H9 (cell line): ENCODE measurements around the gene HNRNPLL. TPM values are rescaled to one million over a fixed set of nuclear protein-coding genes. Genes with fewer than 3 reads are reported as not detected.
"Not testable (repeated sequence)": the region's sequence is repeated elsewhere in the genome, so short reads cannot be mapped to it uniquely, and the experiment has no call there.

Source experiments
- DNase-seq: peaks from one replicate; pipeline ENCODE4 v3.0.0-alpha.2; 2017
- H2AFZ ChIP-seq: one replicate; pipeline ENCODE4 v1.6.1; 2013; ENCODE audit warnings: mild to moderate bottlenecking, low read length, control low read depth, moderate library complexity
- H2AK5ac ChIP-seq: 2 replicates; pipeline ENCODE4 v1.6.1; 2013; ENCODE audit warnings: low read length, control low read depth, mixed read lengths; ENCODE audit not compliant: insufficient read length
- H2BK120ac ChIP-seq: one replicate; pipeline ENCODE4 v1.6.1; 2013; ENCODE audit warnings: low read depth, mild to moderate bottlenecking, low read length, control low read depth, inconsistent platforms; ENCODE audit not compliant: poor library complexity, severe bottlenecking
- H2BK12ac ChIP-seq: 2 replicates; pipeline ENCODE4 v1.6.1; 2013; ENCODE audit warnings: low read length, control low read depth, mixed read lengths, low read depth; ENCODE audit not compliant: insufficient read length
- H2BK15ac ChIP-seq: 2 replicates; pipeline ENCODE4 v1.6.1; 2013; ENCODE audit warnings: low read depth, low read length, control low read depth
- H2BK20ac ChIP-seq: one replicate; pipeline ENCODE4 v1.6.1; 2013; ENCODE audit warnings: low read depth, mild to moderate bottlenecking, low read length, control low read depth, inconsistent platforms; ENCODE audit not compliant: poor library complexity, severe bottlenecking
- H2BK5ac ChIP-seq: 2 replicates; pipeline ENCODE4 v1.6.1; 2013; ENCODE audit warnings: low read length, control low read depth, mixed read lengths; ENCODE audit not compliant: insufficient read length
- H3K14ac ChIP-seq: 2 replicates; pipeline ENCODE4 v1.6.1; 2013; ENCODE audit warnings: low read length, control low read depth; ENCODE audit not compliant: insufficient read depth
- H3K18ac ChIP-seq: 2 replicates; pipeline ENCODE4 v1.6.1; 2013; ENCODE audit warnings: low read depth, mild to moderate bottlenecking, mixed read lengths, low read length, control low read depth; ENCODE audit not compliant: insufficient read length
- H3K23ac ChIP-seq: 2 replicates; pipeline ENCODE4 v1.6.1; 2013; ENCODE audit warnings: low read length, control low read depth, mixed read lengths, low read depth; ENCODE audit not compliant: insufficient read length
- H3K23me2 ChIP-seq: 2 replicates; pipeline ENCODE4 v1.6.1; 2013; ENCODE audit warnings: low read depth, mild to moderate bottlenecking, mixed read lengths, low read length, control low read depth; ENCODE audit not compliant: insufficient read length, poor library complexity, severe bottlenecking
- H3K27ac ChIP-seq: 2 replicates; pipeline ENCODE4 v1.5.1; 2013; ENCODE audit warnings: low read length, control low read depth, mixed read lengths, low read depth; ENCODE audit not compliant: insufficient read length
- H3K27me3 ChIP-seq: 2 replicates; pipeline ENCODE4 v1.6.1; 2013; ENCODE audit warnings: low read length, control low read depth, inconsistent platforms; ENCODE audit not compliant: insufficient read depth
- H3K4ac ChIP-seq: 2 replicates; pipeline ENCODE4 v1.6.1; 2013; ENCODE audit warnings: low read depth, mild to moderate bottlenecking, control low read depth, inconsistent platforms, low read length, moderate library complexity
- H3K4me1 ChIP-seq: 2 replicates; pipeline ENCODE4 v1.6.1; 2013; ENCODE audit warnings: low read length, control low read depth, inconsistent platforms; ENCODE audit not compliant: insufficient read depth
- H3K4me2 ChIP-seq: 2 replicates; pipeline ENCODE4 v1.6.1; 2013; ENCODE audit warnings: low read length, control low read depth, mixed read lengths; ENCODE audit not compliant: insufficient read length, insufficient read depth
- H3K56ac ChIP-seq: 2 replicates; pipeline ENCODE4 v1.6.1; 2013; ENCODE audit warnings: low read depth, mild to moderate bottlenecking, mixed read lengths, low read length, control low read depth; ENCODE audit not compliant: insufficient read length
- H3K79me1 ChIP-seq: 2 replicates; pipeline ENCODE4 v1.6.1; 2013; ENCODE audit warnings: low read depth, mild to moderate bottlenecking, moderate library complexity, low read length, control low read depth, inconsistent platforms; ENCODE audit not compliant: insufficient read depth, poor library complexity, severe bottlenecking
- H3K79me2 ChIP-seq: 2 replicates; pipeline ENCODE4 v1.6.1; 2013; ENCODE audit warnings: low read length, control low read depth, inconsistent platforms; ENCODE audit not compliant: insufficient read depth
- H3K9ac ChIP-seq: 2 replicates; pipeline ENCODE4 v1.6.1; 2013; ENCODE audit warnings: low read length, control low read depth, mixed read lengths; ENCODE audit not compliant: insufficient read length; ENCODE audit errors: extremely low read depth
- H3K9me3 ChIP-seq: one replicate; pipeline ENCODE4 v1.6.1; 2013; ENCODE audit warnings: low read depth, low read length, inconsistent platforms; ENCODE audit not compliant: control insufficient read depth
- H3T11ph ChIP-seq: one replicate; pipeline ENCODE4 v1.6.1; 2013; ENCODE audit warnings: mild to moderate bottlenecking, low read length, control low read depth, inconsistent platforms
- H4K20me1 ChIP-seq: one replicate; pipeline ENCODE4 v1.6.1; 2013; ENCODE audit not compliant: control insufficient read depth, insufficient read length, insufficient read depth
- H4K5ac ChIP-seq: 2 replicates; pipeline ENCODE4 v1.6.1; 2013; ENCODE audit warnings: low read depth, mild to moderate bottlenecking, mixed read lengths, low read length, control low read depth; ENCODE audit not compliant: insufficient read length
- H4K8ac ChIP-seq: replicated peaks from 2 replicates; pipeline ENCODE4 v1.6.1; 2013; ENCODE audit warnings: low read length, control low read depth, mixed read lengths, low read depth; ENCODE audit not compliant: insufficient read length
- H4K91ac ChIP-seq: 2 replicates; pipeline ENCODE4 v1.6.1; 2013; ENCODE audit warnings: low read depth, mild to moderate bottlenecking, moderate library complexity, mixed read lengths, low read length, control low read depth; ENCODE audit not compliant: insufficient read length
- H3K27ac Mint-ChIP-seq, 3 experiments: 2 replicates in 2 of 3; 3 replicates in 1 of 3; pipeline ENCODE4 v1.8.0; 2020 to 2021; ENCODE audit warnings: mixed read lengths in 3 of 3, mild to moderate bottlenecking in 1 of 3, moderate library complexity in 1 of 3
- H3K27me3 Mint-ChIP-seq: 2 replicates; pipeline ENCODE4 v1.8.0; 2021; ENCODE audit warnings: low read depth, mild to moderate bottlenecking, moderate library complexity, mixed read lengths
- H3K36me3 Mint-ChIP-seq, 3 experiments: 2 replicates in 2 of 3; 3 replicates in 1 of 3; pipeline ENCODE4 v1.8.0; 2020 to 2021; ENCODE audit warnings: low read depth in 3 of 3, mixed read lengths in 3 of 3; ENCODE audit not compliant: insufficient read depth in 1 of 3
- H3K4me1 Mint-ChIP-seq, 2 experiments: 2 replicates each; pipeline ENCODE4 v1.8.0; 2020; ENCODE audit warnings: mixed read lengths in 2 of 2
- H3K4me3 Mint-ChIP-seq, 2 experiments: 2 replicates in 1 of 2; 3 replicates in 1 of 2; pipeline ENCODE4 v1.8.0; 2020 to 2021; ENCODE audit warnings: mild to moderate bottlenecking in 2 of 2, mixed read lengths in 2 of 2, moderate library complexity in 1 of 2
- H3K9me3 Mint-ChIP-seq, 2 experiments: 2 replicates in 1 of 2; 3 replicates in 1 of 2; pipeline ENCODE4 v1.8.0; 2020; ENCODE audit warnings: mild to moderate bottlenecking in 2 of 2, mixed read lengths in 2 of 2, moderate library complexity in 1 of 2
- WGBS: extraction: QIAGEN DNeasy Blood & Tissue Kit; methylation state at CpG from one replicate; pipeline ENCODE4 v1.1.7; 2013; ENCODE audit warnings: missing lambda C conversion rate, low lambda C conversion rate, mixed read lengths; ENCODE audit not compliant: insufficient read length; ENCODE audit errors: extremely low coverage; 5-methylcytosine and 5-hydroxymethylcytosine counted together
- total RNA-seq: library from RNA; stranded (reverse); gene quantifications from 2 replicates; pipeline ENCODE4 v1.2.1, GENCODE V29; 2021
- TF ChIP-seq, protein P1 (sequence below): fragments of 200-600 bp; sonication (generic); conservative IDR thresholded peaks from 3 replicates; pipeline ENCODE4 v1.8.0; 2021; ENCODE audit warnings: antibody characterized with exemption, mild to moderate bottlenecking

The HNRNPLL gene
- total RNA-seq, 1 experiment from 2014 or later = 52.3 TPM

DNA sequence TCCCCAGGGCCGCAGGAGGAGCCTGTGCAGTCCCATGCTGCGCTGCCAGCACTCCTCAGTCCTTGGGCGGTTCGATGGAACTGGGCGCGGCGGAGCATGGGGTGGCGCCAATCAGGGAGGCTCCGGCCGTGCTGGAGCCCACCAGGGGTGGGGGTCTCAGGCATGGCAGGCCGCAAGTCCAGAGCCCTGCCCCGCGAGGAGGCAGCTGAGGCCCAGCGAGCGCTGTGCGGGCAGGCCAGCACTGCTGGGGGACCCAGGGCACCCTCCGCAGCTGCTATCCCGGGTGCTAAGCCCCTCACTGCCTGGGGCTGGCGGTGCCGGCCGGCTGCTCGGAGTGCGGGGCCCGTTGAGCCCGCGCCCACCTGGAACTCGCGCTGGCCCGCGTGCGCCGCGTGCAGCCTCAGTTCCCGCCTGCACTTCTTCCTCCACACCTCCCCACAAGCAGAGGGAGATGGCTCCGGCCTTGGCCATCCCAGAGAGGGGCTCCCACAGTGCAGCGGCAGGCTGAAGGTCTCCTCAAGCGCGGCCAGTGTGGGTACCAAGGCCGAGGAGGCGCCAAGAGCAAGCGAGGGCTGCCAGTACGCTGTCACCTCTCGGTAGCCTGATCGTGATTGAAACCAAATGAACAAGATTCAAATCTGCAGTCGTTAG is 40.4 kb upstream of the HNRNPLL start:
- no peak overlapping the region for H3K9ac ChIP-seq
- H2BK12ac ChIP-seq = no peak overlapping the region
- H3K14ac ChIP-seq = no peak overlapping the region
- H3K79me2 ChIP-seq = no peaks in the 10 kb centered on the region
- H3K56ac ChIP-seq = no peak overlapping the region
- H2BK5ac ChIP-seq = no peak overlapping the region
- no peaks in the 10 kb centered on the region for H3K23me2 ChIP-seq
- no peak overlapping the region for H2BK120ac ChIP-seq
- Mint-ChIP-seq H3K9me3 (peaks cover 14 to 15% of the 10 kb centered on the region in 2 experiments), H3K4me1 (no peaks in the 10 kb centered on the region), H3K36me3 (peaks cover 6 to 22% (median 12%) of the 10 kb centered on the region in 3 experiments; a peak in 5 of 7 replicates), H3K4me3 (no peak overlapping the region), H3K27me3 (no peaks in the 10 kb centered on the region; the same call in 1 of the 2 replicates), H3K27ac (no peak overlapping the region)
- H3K9me3 ChIP-seq = peaks cover 8% of the 10 kb centered on the region
- no CpG with 5 or more reads among the region's 45 CpGs for WGBS
- H3K4me2 ChIP-seq = no peak overlapping the region
- H3K27me3 ChIP-seq = no peaks in the 10 kb centered on the region
- no peaks in the 10 kb centered on the region for H3K4me1 ChIP-seq
- no peak for DNase-seq
- no peak overlapping the region for H3K23ac ChIP-seq
- H2BK20ac ChIP-seq = no peak overlapping the region
- no peak overlapping the region for H3K27ac ChIP-seq
- no peak overlapping the region for H3K4ac ChIP-seq
- H4K91ac ChIP-seq = no peak overlapping the region
- TF ChIP-seq, protein P1, sequence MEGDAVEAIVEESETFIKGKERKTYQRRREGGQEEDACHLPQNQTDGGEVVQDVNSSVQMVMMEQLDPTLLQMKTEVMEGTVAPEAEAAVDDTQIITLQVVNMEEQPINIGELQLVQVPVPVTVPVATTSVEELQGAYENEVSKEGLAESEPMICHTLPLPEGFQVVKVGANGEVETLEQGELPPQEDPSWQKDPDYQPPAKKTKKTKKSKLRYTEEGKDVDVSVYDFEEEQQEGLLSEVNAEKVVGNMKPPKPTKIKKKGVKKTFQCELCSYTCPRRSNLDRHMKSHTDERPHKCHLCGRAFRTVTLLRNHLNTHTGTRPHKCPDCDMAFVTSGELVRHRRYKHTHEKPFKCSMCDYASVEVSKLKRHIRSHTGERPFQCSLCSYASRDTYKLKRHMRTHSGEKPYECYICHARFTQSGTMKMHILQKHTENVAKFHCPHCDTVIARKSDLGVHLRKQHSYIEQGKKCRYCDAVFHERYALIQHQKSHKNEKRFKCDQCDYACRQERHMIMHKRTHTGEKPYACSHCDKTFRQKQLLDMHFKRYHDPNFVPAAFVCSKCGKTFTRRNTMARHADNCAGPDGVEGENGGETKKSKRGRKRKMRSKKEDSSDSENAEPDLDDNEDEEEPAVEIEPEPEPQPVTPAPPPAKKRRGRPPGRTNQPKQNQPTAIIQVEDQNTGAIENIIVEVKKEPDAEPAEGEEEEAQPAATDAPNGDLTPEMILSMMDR = no peak
- H4K8ac ChIP-seq = no peak overlapping the region
- H2AK5ac ChIP-seq = no peak overlapping the region
- no peak overlapping the region for H4K5ac ChIP-seq
- H3K18ac ChIP-seq = no peak overlapping the region
- H3T11ph ChIP-seq = no peak overlapping the region
- no peak overlapping the region for H2AFZ ChIP-seq
- no peaks in the 10 kb centered on the region for H3K79me1 ChIP-seq
- no peak overlapping the region for H2BK15ac ChIP-seq
- H4K20me1 ChIP-seq = no peaks in the 10 kb centered on the region

DNA sequence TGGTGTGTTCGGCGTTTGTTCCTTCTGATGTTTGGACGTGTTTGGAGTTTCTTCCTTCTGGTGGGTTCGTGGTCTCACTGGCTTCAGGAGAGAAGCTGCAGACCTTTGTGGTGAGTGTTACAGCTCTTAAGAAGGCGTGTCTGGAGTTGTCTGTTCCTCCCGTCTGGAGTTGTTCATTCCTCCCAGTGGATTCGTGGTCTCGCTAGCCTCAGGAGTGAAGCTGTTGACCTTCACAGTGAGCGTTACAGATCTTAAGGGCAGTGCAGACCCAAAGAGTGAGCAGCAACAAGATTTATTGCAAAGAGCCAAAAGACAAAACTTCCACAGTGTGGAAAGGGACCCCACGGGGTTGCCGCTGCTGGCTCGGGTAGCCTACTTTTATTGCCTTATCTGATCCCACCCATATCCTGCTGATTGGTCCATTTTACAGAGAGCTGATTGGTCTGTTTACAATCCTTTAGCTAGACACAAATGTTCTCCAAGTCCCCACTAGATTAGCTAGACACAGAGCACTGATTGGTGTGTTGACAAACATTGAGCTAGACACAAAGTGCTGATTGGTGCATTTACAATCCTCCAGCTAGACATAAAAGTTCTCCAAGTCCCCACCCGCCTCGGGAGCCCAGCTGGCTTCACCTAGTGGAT is 39.8 kb upstream of the HNRNPLL start:
- H2BK5ac ChIP-seq, H3K23me2 ChIP-seq, H2AFZ ChIP-seq, DNase-seq, H3K27ac Mint-ChIP-seq, H3K14ac ChIP-seq, H4K20me1 ChIP-seq, H3K9me3 ChIP-seq, H4K5ac ChIP-seq, H3K56ac ChIP-seq, H3T11ph ChIP-seq, H3K4me3 Mint-ChIP-seq, H3K4me1 ChIP-seq, H3K4me1 Mint-ChIP-seq, H2AK5ac ChIP-seq, H3K4me2 ChIP-seq, H2BK20ac ChIP-seq, H3K18ac ChIP-seq, H3K27me3 Mint-ChIP-seq, H3K27me3 ChIP-seq, H3K79me1 ChIP-seq, H4K91ac ChIP-seq, H3K9ac ChIP-seq, H3K4ac ChIP-seq, H2BK120ac ChIP-seq, H2BK12ac ChIP-seq, H3K27ac ChIP-seq, H3K79me2 ChIP-seq, H4K8ac ChIP-seq, H2BK15ac ChIP-seq, H3K23ac ChIP-seq: not testable (repeated sequence)
- Mint-ChIP-seq H3K9me3 (peaks cover 14 to 15% of the 10 kb centered on the region in 2 experiments), H3K36me3 (peaks cover 6 to 22% (median 12%) of the 10 kb centered on the region in 3 experiments; a peak in 5 of 7 replicates)
- WGBS = no CpG with 5 or more reads among the region's 14 CpGs
